Activated T-cell treated with anti-CD3 and anti-CD28 coated beads, Interleukin-2, amount 50 U/mL, for 24 hours (primary cell): ENCODE data around the gene FBXO41.

Source experiments
- DNase-seq: peaks from one replicate; pipeline ENCODE4 v3.0.0-alpha.2; 2020
- H3K27ac Mint-ChIP-seq: 2 replicates; pipeline ENCODE4 v1.8.0; 2020; ENCODE audit warnings: mild to moderate bottlenecking, mixed read lengths
- H3K27me3 Mint-ChIP-seq: 2 replicates; pipeline ENCODE4 v1.8.0; 2020; ENCODE audit warnings: mixed read lengths
- H3K36me3 Mint-ChIP-seq: 2 replicates; pipeline ENCODE4 v1.8.0; 2020; ENCODE audit warnings: low read depth, mixed read lengths
- H3K4me1 Mint-ChIP-seq: 2 replicates; pipeline ENCODE4 v1.8.0; 2020; ENCODE audit warnings: low read depth, mixed read lengths
- H3K4me3 Mint-ChIP-seq: 2 replicates; pipeline ENCODE4 v1.8.0; 2020; ENCODE audit warnings: mild to moderate bottlenecking, moderate library complexity, mixed read lengths
- H3K9me3 Mint-ChIP-seq: 2 replicates; pipeline ENCODE4 v1.8.0; 2020; ENCODE audit warnings: mixed read lengths

Gene FBXO41

GRCh38 chr2:73250872-73251846, 33.1 kb downstream of the FBXO41 start:
- peaks cover 5% of the 10 kb centered on the region for H3K4me1 Mint-ChIP-seq
- no peaks in the 10 kb centered on the region for H3K9me3 Mint-ChIP-seq
- peak; percentile 12 for DNase-seq
- H3K27me3 Mint-ChIP-seq, result no peaks in the 10 kb centered on the region
- H3K36me3 Mint-ChIP-seq, result peaks cover 96% of the 10 kb centered on the region
- H3K4me3 Mint-ChIP-seq, result no peak overlapping the region
- peak overlapping the region; percentile 73 for H3K27ac Mint-ChIP-seq

- Mint-ChIP-seq H3K9me3 (no peaks in the 10 kb centered on the region), H3K27ac (peak overlapping the region; percentile 9), H3K4me1 (peaks cover 9% of the 10 kb centered on the region), H3K27me3 (no peaks in the 10 kb centered on the region), H3K36me3 (peaks cover 99% of the 10 kb centered on the region), H3K4me3 (no peak overlapping the region)
- DNase-seq, result peak; percentile 15
Measured at GRCh38 chr2:73249636-73250035, 34.6 kb downstream of the FBXO41 start.

GRCh38 chr2:73246850-73247249, 37.4 kb downstream of the FBXO41 start:
- Mint-ChIP-seq H3K9me3 (no peaks in the 10 kb centered on the region), H3K4me3 (no peak overlapping the region), H3K27ac (peak overlapping the region; percentile 80), H3K4me1 (peaks cover 24% of the 10 kb centered on the region), H3K27me3 (no peaks in the 10 kb centered on the region), H3K36me3 (peaks cover 97% of the 10 kb centered on the region)
- DNase-seq, result no peak

- Mint-ChIP-seq H3K27ac (peak overlapping the region; percentile 82), H3K27me3 (no peaks in the 10 kb centered on the region), H3K4me3 (no peak overlapping the region), H3K4me1 (peaks cover 30% of the 10 kb centered on the region), H3K36me3 (peaks cover 97% of the 10 kb centered on the region), H3K9me3 (no peaks in the 10 kb centered on the region)
- no peak for DNase-seq
Measured at GRCh38 chr2:73244580-73244979, 39.7 kb downstream of the FBXO41 start.

- Mint-ChIP-seq H3K4me1 (peaks cover 36% of the 10 kb centered on the region), H3K4me3 (no peak overlapping the region), H3K9me3 (no peaks in the 10 kb centered on the region), H3K27me3 (no peaks in the 10 kb centered on the region), H3K36me3 (peaks cover 97% of the 10 kb centered on the region), H3K27ac (peak overlapping the region; percentile 82)
- DNase-seq, result no peak
Measured at GRCh38 chr2:73243884-73244570, 40.3 kb downstream of the FBXO41 start.

- Mint-ChIP-seq H3K4me1 (peaks cover 56% of the 10 kb centered on the region), H3K4me3 (no peak overlapping the region), H3K36me3 (peaks cover 92% of the 10 kb centered on the region)
Measured at GRCh38 chr2:73239776-73240175, 44.5 kb downstream of the FBXO41 start.

GRCh38 chr2:73238976-73239375, 45.3 kb downstream of the FBXO41 start:
- Mint-ChIP-seq H3K27ac (peak overlapping the region; percentile 85), H3K4me3 (no peak overlapping the region), H3K4me1 (peaks cover 49% of the 10 kb centered on the region), H3K27me3 (no peaks in the 10 kb centered on the region), H3K9me3 (no peaks in the 10 kb centered on the region), H3K36me3 (peaks cover 91% of the 10 kb centered on the region)
- no peak for DNase-seq

More at GRCh38 chr2:73239776-73240175, 44.5 kb downstream of the FBXO41 start:
- H3K27me3 Mint-ChIP-seq, result no peaks in the 10 kb centered on the region
- DNase-seq, result no peak
- peak overlapping the region; percentile 85 for H3K27ac Mint-ChIP-seq
- no peaks in the 10 kb centered on the region for H3K9me3 Mint-ChIP-seq

- Mint-ChIP-seq H3K27me3 (no peaks in the 10 kb centered on the region), H3K27ac (peak overlapping the region; percentile 85), H3K36me3 (peaks cover 87% of the 10 kb centered on the region), H3K4me3 (peak overlapping the region; percentile 36), H3K4me1 (peaks cover 45% of the 10 kb centered on the region), H3K9me3 (no peaks in the 10 kb centered on the region)
- DNase-seq, result no peak
Measured at GRCh38 chr2:73238149-73238548, 46.1 kb downstream of the FBXO41 start.

- peak overlapping the region; percentile 98 for H3K27ac Mint-ChIP-seq
- H3K9me3 Mint-ChIP-seq, result no peaks in the 10 kb centered on the region
- peaks cover 77% of the 10 kb centered on the region for H3K36me3 Mint-ChIP-seq
- H3K4me3 Mint-ChIP-seq, result peak overlapping the region; percentile 86
- H3K4me1 Mint-ChIP-seq, result peaks cover 46% of the 10 kb centered on the region
- no peak for DNase-seq
- H3K27me3 Mint-ChIP-seq, result no peaks in the 10 kb centered on the region
Measured at GRCh38 chr2:73237168-73237567, 47.1 kb downstream of the FBXO41 start.

- Mint-ChIP-seq H3K9me3 (no peaks in the 10 kb centered on the region), H3K27me3 (no peaks in the 10 kb centered on the region), H3K4me3 (peak overlapping the region; percentile 86), H3K27ac (peak overlapping the region; percentile 98), H3K36me3 (peaks cover 62% of the 10 kb centered on the region), H3K4me1 (peaks cover 46% of the 10 kb centered on the region)
- no peak for DNase-seq
Measured at GRCh38 chr2:73235315-73236028, 48.8 kb downstream of the FBXO41 start.

GRCh38 chr2:73233932-73234832, 50.1 kb downstream of the FBXO41 start, which contains the start of gene CCT7:
CCT7 (plus strand) TSS chr2:73234308; CDS start chr2:73234379, 71 bp downstream.
- Mint-ChIP-seq H3K4me3 (peak within 1 kb of the TSS; percentile 86), H3K27ac (peak within 1 kb of the TSS; percentile 98), H3K9me3 (no peaks in the 10 kb centered on the region), H3K27me3 (no peaks in the 10 kb centered on the region), H3K4me1 (peaks cover 36% of the 10 kb centered on the region), H3K36me3 (peaks cover 57% of the 10 kb centered on the region)
- peak; percentile 89 for DNase-seq

- Mint-ChIP-seq H3K4me1 (peaks cover 28% of the 10 kb centered on the region), H3K27ac (peak within 1 kb of the TSS; percentile 98)
Measured at GRCh38 chr2:73233154-73233931, 50.9 kb downstream of the FBXO41 start, which contains the start of gene PRADC1. PRADC1 (minus strand) TSS chr2:73233239; CDS start chr2:73233160, 79 bp downstream.

More at GRCh38 chr2:73233154-73233931, 50.9 kb downstream of the FBXO41 start, which contains the start of gene PRADC1:
- peak; percentile 89 for DNase-seq
- H3K36me3 Mint-ChIP-seq, result peaks cover 57% of the 10 kb centered on the region
- H3K27me3 Mint-ChIP-seq, result no peaks in the 10 kb centered on the region
- H3K9me3 Mint-ChIP-seq, result no peaks in the 10 kb centered on the region
- peak within 1 kb of the TSS; percentile 86 for H3K4me3 Mint-ChIP-seq
